ENCODE results near the gene LRRC7.

DNA sequence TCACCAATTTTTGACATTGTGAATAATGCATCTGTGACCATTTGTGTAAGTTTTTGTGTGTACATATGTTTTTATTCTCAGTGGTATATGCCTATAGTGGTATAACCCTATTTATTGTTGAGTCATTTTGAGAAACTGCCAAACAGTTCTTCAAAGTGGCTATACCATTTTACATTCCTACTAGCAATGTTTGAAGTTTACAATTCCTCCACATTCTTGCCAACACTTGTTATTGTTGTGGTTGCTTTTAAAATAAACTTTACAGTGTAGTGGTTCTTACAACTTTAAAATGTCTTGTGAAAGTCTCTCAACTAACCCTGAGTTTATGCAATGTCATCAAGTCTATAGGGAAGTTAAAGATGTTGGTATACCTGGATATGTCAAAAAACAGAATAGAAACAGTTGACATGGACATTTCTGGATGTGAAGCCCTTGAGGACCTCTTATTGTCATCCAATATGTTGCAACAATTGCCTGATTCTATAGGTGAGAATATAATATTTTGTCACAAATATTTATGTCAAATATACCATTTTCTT is 418.2 kb downstream of the LRRC7 start:
- TF ChIP-seq, protein P1, sequence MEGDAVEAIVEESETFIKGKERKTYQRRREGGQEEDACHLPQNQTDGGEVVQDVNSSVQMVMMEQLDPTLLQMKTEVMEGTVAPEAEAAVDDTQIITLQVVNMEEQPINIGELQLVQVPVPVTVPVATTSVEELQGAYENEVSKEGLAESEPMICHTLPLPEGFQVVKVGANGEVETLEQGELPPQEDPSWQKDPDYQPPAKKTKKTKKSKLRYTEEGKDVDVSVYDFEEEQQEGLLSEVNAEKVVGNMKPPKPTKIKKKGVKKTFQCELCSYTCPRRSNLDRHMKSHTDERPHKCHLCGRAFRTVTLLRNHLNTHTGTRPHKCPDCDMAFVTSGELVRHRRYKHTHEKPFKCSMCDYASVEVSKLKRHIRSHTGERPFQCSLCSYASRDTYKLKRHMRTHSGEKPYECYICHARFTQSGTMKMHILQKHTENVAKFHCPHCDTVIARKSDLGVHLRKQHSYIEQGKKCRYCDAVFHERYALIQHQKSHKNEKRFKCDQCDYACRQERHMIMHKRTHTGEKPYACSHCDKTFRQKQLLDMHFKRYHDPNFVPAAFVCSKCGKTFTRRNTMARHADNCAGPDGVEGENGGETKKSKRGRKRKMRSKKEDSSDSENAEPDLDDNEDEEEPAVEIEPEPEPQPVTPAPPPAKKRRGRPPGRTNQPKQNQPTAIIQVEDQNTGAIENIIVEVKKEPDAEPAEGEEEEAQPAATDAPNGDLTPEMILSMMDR (IDR thresholded peaks at IDR 0.05) = no peak
- no peak for TF ChIP-seq POLR2A (IDR thresholded peaks at IDR 0.05)
